ENCODE results near the gene LOX. TPM values are rescaled to one million over a fixed set of nuclear protein-coding genes. Genes with fewer than 3 reads are reported as not detected.

The LOX gene
- polyA plus RNA-seq, 1 donor from 2014 or later: 0.52 TPM

DNA sequence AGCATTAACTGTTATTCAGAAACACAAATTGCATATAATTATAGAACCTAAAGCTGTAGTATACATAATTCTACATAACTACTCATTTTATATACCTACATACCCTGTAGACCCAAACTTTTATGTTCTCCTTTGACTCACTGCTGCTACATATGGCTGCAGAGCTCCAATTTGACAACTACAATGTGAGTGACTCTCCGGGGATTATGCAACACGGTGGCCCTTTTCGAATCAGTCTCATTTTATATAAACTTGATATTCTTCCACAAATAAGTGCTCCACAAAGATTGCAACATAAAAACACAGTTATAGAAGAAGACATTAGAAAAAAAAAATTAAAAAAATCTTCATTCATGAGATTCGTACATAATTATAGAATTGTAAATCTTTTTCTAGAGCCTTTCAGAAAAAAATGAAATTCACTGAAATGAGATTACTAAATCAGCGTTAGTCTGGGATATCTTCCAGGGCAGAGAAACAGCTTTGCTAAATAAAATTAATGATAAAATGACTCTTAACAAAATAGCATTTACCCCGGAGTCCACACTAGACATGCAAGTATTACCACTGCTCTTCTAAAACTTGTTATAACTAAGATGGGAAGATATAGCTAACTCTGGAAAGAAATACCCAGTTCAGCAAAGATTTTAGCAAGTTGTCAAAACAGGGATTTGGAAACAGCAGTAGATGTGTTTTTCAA lies 63.7 kb downstream of the LOX start:
- Histone ChIP-seq H4K20me1 (ENCODE audit: insufficient read depth) (no peaks in the 10 kb centered on the region), H3K4me3 (ENCODE audit: low read length) (no peak overlapping the region), H3K4me2 (ENCODE audit: low read length) (no peak overlapping the region), H3K27ac (ENCODE audit: low read length) (no peak overlapping the region), H3K79me2 (replicated peaks; ENCODE audit: insufficient read depth, low read length) (no peaks in the 10 kb centered on the region), H3K36me3 (ENCODE audit: insufficient read depth, low read length) (no peaks in the 10 kb centered on the region), H3K9ac (ENCODE audit: low read length) (no peak overlapping the region), H3K27me3 (ENCODE audit: insufficient read depth, low read depth, low read length) (no peaks in the 10 kb centered on the region), H3F3A (ENCODE audit: insufficient read depth, low read length, poor library complexity, severe bottlenecking) (no peaks in the 10 kb centered on the region), H2AFZ (ENCODE audit: low read depth, low read length) (no peak overlapping the region), H3K9me2 (ENCODE audit: insufficient read depth, low read length) (no peaks in the 10 kb centered on the region), H3K9me3 (ENCODE audit: low read length) (no peaks in the 10 kb centered on the region)
- TF ChIP-seq, protein P1, sequence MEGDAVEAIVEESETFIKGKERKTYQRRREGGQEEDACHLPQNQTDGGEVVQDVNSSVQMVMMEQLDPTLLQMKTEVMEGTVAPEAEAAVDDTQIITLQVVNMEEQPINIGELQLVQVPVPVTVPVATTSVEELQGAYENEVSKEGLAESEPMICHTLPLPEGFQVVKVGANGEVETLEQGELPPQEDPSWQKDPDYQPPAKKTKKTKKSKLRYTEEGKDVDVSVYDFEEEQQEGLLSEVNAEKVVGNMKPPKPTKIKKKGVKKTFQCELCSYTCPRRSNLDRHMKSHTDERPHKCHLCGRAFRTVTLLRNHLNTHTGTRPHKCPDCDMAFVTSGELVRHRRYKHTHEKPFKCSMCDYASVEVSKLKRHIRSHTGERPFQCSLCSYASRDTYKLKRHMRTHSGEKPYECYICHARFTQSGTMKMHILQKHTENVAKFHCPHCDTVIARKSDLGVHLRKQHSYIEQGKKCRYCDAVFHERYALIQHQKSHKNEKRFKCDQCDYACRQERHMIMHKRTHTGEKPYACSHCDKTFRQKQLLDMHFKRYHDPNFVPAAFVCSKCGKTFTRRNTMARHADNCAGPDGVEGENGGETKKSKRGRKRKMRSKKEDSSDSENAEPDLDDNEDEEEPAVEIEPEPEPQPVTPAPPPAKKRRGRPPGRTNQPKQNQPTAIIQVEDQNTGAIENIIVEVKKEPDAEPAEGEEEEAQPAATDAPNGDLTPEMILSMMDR (IDR thresholded peaks at IDR 0.05; ENCODE audit: poor library complexity, severe bottlenecking): no peak
- no peak for TF ChIP-seq SMC3 (conservative IDR thresholded peaks at IDR 0.05; ENCODE audit: poor library complexity)
- no peak for TF ChIP-seq EZH2 (IDR thresholded peaks at IDR 0.05; ENCODE audit: borderline replicate concordance, insufficient read depth, low read length, poor library complexity, severe bottlenecking)
- no peak for TF ChIP-seq POLR2AphosphoS5 (IDR thresholded peaks at IDR 0.05)
- TF ChIP-seq RAD21 (conservative IDR thresholded peaks at IDR 0.05): no peak
- TF ChIP-seq, protein P2, sequence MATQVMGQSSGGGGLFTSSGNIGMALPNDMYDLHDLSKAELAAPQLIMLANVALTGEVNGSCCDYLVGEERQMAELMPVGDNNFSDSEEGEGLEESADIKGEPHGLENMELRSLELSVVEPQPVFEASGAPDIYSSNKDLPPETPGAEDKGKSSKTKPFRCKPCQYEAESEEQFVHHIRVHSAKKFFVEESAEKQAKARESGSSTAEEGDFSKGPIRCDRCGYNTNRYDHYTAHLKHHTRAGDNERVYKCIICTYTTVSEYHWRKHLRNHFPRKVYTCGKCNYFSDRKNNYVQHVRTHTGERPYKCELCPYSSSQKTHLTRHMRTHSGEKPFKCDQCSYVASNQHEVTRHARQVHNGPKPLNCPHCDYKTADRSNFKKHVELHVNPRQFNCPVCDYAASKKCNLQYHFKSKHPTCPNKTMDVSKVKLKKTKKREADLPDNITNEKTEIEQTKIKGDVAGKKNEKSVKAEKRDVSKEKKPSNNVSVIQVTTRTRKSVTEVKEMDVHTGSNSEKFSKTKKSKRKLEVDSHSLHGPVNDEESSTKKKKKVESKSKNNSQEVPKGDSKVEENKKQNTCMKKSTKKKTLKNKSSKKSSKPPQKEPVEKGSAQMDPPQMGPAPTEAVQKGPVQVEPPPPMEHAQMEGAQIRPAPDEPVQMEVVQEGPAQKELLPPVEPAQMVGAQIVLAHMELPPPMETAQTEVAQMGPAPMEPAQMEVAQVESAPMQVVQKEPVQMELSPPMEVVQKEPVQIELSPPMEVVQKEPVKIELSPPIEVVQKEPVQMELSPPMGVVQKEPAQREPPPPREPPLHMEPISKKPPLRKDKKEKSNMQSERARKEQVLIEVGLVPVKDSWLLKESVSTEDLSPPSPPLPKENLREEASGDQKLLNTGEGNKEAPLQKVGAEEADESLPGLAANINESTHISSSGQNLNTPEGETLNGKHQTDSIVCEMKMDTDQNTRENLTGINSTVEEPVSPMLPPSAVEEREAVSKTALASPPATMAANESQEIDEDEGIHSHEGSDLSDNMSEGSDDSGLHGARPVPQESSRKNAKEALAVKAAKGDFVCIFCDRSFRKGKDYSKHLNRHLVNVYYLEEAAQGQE (IDR thresholded peaks at IDR 0.05; ENCODE audit: borderline replicate concordance): no peak
- TF ChIP-seq MXI1 (conservative IDR thresholded peaks at IDR 0.05; ENCODE audit: poor library complexity, severe bottlenecking): no peak
- TF ChIP-seq TAF1 (IDR thresholded peaks at IDR 0.05; ENCODE audit: low read depth): no peak
- TF ChIP-seq EP300 (conservative IDR thresholded peaks at IDR 0.05; ENCODE audit: poor library complexity, severe bottlenecking): no peak

Other genes with a start within 250 kb of the LOX start
- gene FTMT, start 226.4 kb downstream of the LOX start, polyA plus RNA-seq: not detected in 2 replicates
- 2.9 and 6.1 TPM in 2 replicates for gene SRFBP1, start 116.3 kb downstream of the LOX start, polyA plus RNA-seq
- gene ZNF474, start 51.3 kb upstream of the LOX start, polyA plus RNA-seq: 0.14 TPM in 1 of 2 replicates, not detected in the other
- gene SNCAIP, start 234.0 kb upstream of the LOX start, polyA plus RNA-seq: 25.6 and 29.9 TPM in 2 replicates

All from neural cell (in vitro differentiated cells).